ENCODE results near the gene FGFR3.

The FGFR3 gene

GRCh38 chr4:1819816-1820215 is 26.7 kb downstream of the FGFR3 start:
- Histone ChIP-seq H3K36me3 (ENCODE audit: insufficient read depth, low read length) (peaks cover 62% of the 10 kb centered on the region), H3K9me3 (replicated peaks; ENCODE audit: low read length) (no peaks in the 10 kb centered on the region), H3K4me2 (ENCODE audit: low read length) (no peak overlapping the region), H3K4me3 (ENCODE audit: low read length) (no peak overlapping the region), H3K4me1 (ENCODE audit: control insufficient read depth, insufficient read depth, low read length) (no peaks in the 10 kb centered on the region), H3K27me3 (ENCODE audit: control insufficient read depth, insufficient read depth, low read length) (no peaks in the 10 kb centered on the region), H3K9ac (ENCODE audit: low read depth, low read length) (no peak overlapping the region)

GRCh38 chr4:1821679-1822567 is 28.8 kb downstream of the FGFR3 start:
- peaks cover 60% of the 10 kb centered on the region for H3K36me3 ChIP-seq (ENCODE audit: insufficient read depth, low read length)
- no peaks in the 10 kb centered on the region for H3K9me3 ChIP-seq (replicated peaks; ENCODE audit: low read length)
- no peak overlapping the region for H3K9ac ChIP-seq (ENCODE audit: low read depth, low read length)
- no peak overlapping the region for H3K4me2 ChIP-seq (ENCODE audit: low read length)
- no peaks in the 10 kb centered on the region for H3K27me3 ChIP-seq (ENCODE audit: control insufficient read depth, insufficient read depth, low read length)
- no peaks in the 10 kb centered on the region for H3K4me1 ChIP-seq (ENCODE audit: control insufficient read depth, insufficient read depth, low read length)
- no peak overlapping the region for H3K4me3 ChIP-seq (ENCODE audit: low read length)

GRCh38 chr4:1822568-1823544 is 29.8 kb downstream of the FGFR3 start:
- Histone ChIP-seq H3K27me3 (ENCODE audit: control insufficient read depth, insufficient read depth, low read length) (no peaks in the 10 kb centered on the region), H3K4me1 (ENCODE audit: control insufficient read depth, insufficient read depth, low read length) (no peaks in the 10 kb centered on the region), H3K36me3 (ENCODE audit: insufficient read depth, low read length) (peaks cover 56% of the 10 kb centered on the region), H3K4me3 (ENCODE audit: low read length) (no peak overlapping the region), H3K4me2 (ENCODE audit: low read length) (no peak overlapping the region), H3K9ac (ENCODE audit: low read depth, low read length) (no peak overlapping the region), H3K9me3 (replicated peaks; ENCODE audit: low read length) (no peaks in the 10 kb centered on the region)

GRCh38 chr4:1823545-1823932 is 30.4 kb downstream of the FGFR3 start:
- no peaks in the 10 kb centered on the region for H3K9me3 ChIP-seq (replicated peaks; ENCODE audit: low read length)
- H3K9ac ChIP-seq (ENCODE audit: low read depth, low read length) = no peak overlapping the region
- no peaks in the 10 kb centered on the region for H3K4me1 ChIP-seq (ENCODE audit: control insufficient read depth, insufficient read depth, low read length)
- H3K4me2 ChIP-seq (ENCODE audit: low read length) = no peak overlapping the region
- H3K4me3 ChIP-seq (ENCODE audit: low read length) = no peak overlapping the region
- H3K27me3 ChIP-seq (ENCODE audit: control insufficient read depth, insufficient read depth, low read length) = no peaks in the 10 kb centered on the region
- H3K36me3 ChIP-seq (ENCODE audit: insufficient read depth, low read length) = peaks cover 52% of the 10 kb centered on the region

- Histone ChIP-seq H3K4me3 (ENCODE audit: low read length) (no peak overlapping the region), H3K9ac (ENCODE audit: low read depth, low read length) (no peak overlapping the region), H3K4me1 (ENCODE audit: control insufficient read depth, insufficient read depth, low read length) (no peaks in the 10 kb centered on the region), H3K4me2 (ENCODE audit: low read length) (no peak overlapping the region), H3K9me3 (replicated peaks; ENCODE audit: low read length) (no peaks in the 10 kb centered on the region), H3K27me3 (ENCODE audit: control insufficient read depth, insufficient read depth, low read length) (no peaks in the 10 kb centered on the region), H3K36me3 (ENCODE audit: insufficient read depth, low read length) (peaks cover 40% of the 10 kb centered on the region)
These were observed 31.7 kb downstream of the FGFR3 start for GRCh38 chr4:1824746-1825145.

- Histone ChIP-seq H3K9me3 (replicated peaks; ENCODE audit: low read length) (no peaks in the 10 kb centered on the region), H3K4me3 (ENCODE audit: low read length) (no peak overlapping the region), H3K4me1 (ENCODE audit: control insufficient read depth, insufficient read depth, low read length) (no peaks in the 10 kb centered on the region), H3K9ac (ENCODE audit: low read depth, low read length) (no peak overlapping the region), H3K4me2 (ENCODE audit: low read length) (no peak overlapping the region), H3K36me3 (ENCODE audit: insufficient read depth, low read length) (peaks cover 40% of the 10 kb centered on the region), H3K27me3 (ENCODE audit: control insufficient read depth, insufficient read depth, low read length) (no peaks in the 10 kb centered on the region)
These were observed 32.2 kb downstream of the FGFR3 start for GRCh38 chr4:1825326-1825725.

- Histone ChIP-seq H3K36me3 (ENCODE audit: insufficient read depth, low read length) (peaks cover 47% of the 10 kb centered on the region), H3K9me3 (replicated peaks; ENCODE audit: low read length) (no peaks in the 10 kb centered on the region), H3K9ac (ENCODE audit: low read depth, low read length) (no peak overlapping the region), H3K4me1 (ENCODE audit: control insufficient read depth, insufficient read depth, low read length) (no peaks in the 10 kb centered on the region), H3K4me3 (ENCODE audit: low read length) (no peak overlapping the region), H3K4me2 (ENCODE audit: low read length) (no peak overlapping the region), H3K27me3 (ENCODE audit: control insufficient read depth, insufficient read depth, low read length) (no peaks in the 10 kb centered on the region)
These were observed 33.6 kb downstream of the FGFR3 start for GRCh38 chr4:1826531-1827350.

GRCh38 chr4:1830234-1830633 is 37.1 kb downstream of the FGFR3 start:
- H3K4me3 ChIP-seq (ENCODE audit: low read length) = no peak overlapping the region
- no peaks in the 10 kb centered on the region for H3K27me3 ChIP-seq (ENCODE audit: control insufficient read depth, insufficient read depth, low read length)
- H3K36me3 ChIP-seq (ENCODE audit: insufficient read depth, low read length) = peaks cover 55% of the 10 kb centered on the region
- H3K9me3 ChIP-seq (replicated peaks; ENCODE audit: low read length) = no peaks in the 10 kb centered on the region
- H3K9ac ChIP-seq (ENCODE audit: low read depth, low read length) = no peak overlapping the region
- no peak overlapping the region for H3K4me2 ChIP-seq (ENCODE audit: low read length)
- no peaks in the 10 kb centered on the region for H3K4me1 ChIP-seq (ENCODE audit: control insufficient read depth, insufficient read depth, low read length)

GRCh38 chr4:1830642-1831228 is 37.6 kb downstream of the FGFR3 start:
- no peak overlapping the region for H3K4me2 ChIP-seq (ENCODE audit: low read length)
- H3K4me1 ChIP-seq (ENCODE audit: control insufficient read depth, insufficient read depth, low read length) = no peaks in the 10 kb centered on the region
- peaks cover 56% of the 10 kb centered on the region for H3K36me3 ChIP-seq (ENCODE audit: insufficient read depth, low read length)
- H3K27me3 ChIP-seq (ENCODE audit: control insufficient read depth, insufficient read depth, low read length) = no peaks in the 10 kb centered on the region
- no peak overlapping the region for H3K4me3 ChIP-seq (ENCODE audit: low read length)
- no peaks in the 10 kb centered on the region for H3K9me3 ChIP-seq (replicated peaks; ENCODE audit: low read length)
- H3K9ac ChIP-seq (ENCODE audit: low read depth, low read length) = no peak overlapping the region

GRCh38 chr4:1831331-1831730 is 38.2 kb downstream of the FGFR3 start:
- Histone ChIP-seq H3K4me1 (ENCODE audit: control insufficient read depth, insufficient read depth, low read length) (no peaks in the 10 kb centered on the region), H3K4me3 (ENCODE audit: low read length) (no peak overlapping the region), H3K9me3 (replicated peaks; ENCODE audit: low read length) (no peaks in the 10 kb centered on the region), H3K36me3 (ENCODE audit: insufficient read depth, low read length) (peaks cover 56% of the 10 kb centered on the region), H3K4me2 (ENCODE audit: low read length) (no peak overlapping the region), H3K27me3 (ENCODE audit: control insufficient read depth, insufficient read depth, low read length) (no peaks in the 10 kb centered on the region), H3K9ac (ENCODE audit: low read depth, low read length) (no peak overlapping the region)

All from skeletal muscle satellite cell (primary cell).